COR-L47 (cell line): ENCODE results near the gene FCMR.

Experiments used
- DNase-seq: peaks from one replicate; lab custom pipeline; 2025; lab: John Stamatoyannopoulos, UW

FCMR gene

DNA sequence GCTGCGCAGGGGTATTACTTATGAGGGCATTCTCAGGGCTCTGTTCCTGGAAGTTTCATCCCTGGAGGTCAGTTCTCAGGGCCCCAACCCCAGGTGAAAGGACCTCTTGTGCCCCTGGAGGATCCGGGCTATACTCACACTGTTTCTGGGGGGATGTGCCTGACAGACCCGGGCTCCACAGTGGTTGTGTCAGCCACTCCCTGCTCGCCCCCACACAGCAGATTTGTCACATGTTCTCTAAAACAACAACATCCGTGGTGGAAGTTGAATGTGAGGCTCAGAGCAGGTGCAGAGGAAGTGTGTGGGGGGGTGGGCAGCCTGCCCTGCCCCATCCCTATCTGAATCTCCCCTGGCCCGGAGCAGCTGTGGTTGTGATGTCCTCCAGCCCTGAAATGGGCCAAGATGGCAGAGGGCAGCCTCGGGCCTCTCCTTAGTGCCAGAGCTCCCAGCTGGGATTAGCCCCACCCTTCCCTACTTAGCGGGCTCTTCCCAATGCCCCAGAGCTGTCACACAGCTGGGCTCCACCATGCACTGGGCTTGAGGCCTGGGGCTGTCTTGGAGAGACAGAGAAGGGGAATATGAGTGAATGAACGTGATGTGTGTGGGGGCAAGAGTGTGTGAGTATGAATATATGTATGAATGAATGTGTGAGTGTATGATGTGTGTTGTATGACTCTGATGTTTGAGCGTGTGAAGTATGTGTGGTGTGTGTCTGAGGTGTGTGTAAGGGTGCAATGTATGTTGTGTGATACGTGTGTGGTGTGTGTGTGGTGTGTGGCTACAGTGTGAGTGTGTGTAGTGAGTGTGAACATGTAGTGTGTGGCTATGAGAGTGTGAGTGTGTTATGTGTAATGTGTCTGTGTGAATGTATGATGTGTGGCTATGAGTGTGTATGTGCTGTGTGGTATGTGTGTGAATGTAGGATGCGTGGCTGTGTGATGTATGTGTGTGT, 1.5 kb upstream of the FCMR start:
- DNase-seq = no peak

DNA sequence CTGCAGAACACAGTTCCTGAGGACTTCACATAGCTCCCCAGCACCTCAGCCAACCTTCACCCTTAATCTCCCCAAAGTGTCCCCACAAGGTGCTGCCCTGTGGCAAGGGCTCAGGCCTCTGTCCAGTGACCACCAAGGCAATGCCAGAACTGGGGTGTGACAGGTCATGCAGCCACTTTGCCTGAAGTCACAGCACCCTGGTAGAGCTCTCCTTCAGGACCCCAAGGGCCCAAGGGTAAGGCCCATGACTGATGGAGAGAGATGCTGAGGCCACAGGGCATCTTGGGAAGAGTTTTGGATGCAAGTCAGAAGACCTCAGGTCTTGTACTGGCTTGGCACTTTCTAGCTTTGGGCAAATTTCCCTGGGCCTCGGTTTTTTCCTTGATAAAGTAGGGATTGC, 783 bp upstream of the FCMR start:
- no peak for DNase-seq

DNA sequence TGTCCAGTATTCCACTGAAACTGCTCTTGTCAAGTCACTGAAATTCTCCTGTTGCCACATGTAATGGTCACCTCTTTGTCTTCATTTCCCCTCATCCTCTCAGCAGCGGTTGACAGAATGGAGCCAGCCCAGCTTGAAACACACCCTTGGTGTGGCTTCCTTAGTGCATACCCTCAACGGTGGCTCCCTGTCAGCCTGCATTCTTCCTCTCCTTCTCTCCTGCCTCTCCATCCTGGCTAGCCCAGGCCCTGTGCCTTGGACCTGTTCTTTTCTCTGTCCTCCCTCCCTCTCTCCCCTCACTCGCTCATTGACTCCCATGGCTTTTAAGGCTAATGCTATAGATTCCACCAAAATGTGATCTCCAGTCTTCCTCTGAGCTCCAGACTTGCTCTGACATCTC, 3.7 kb downstream of the FCMR start:
- no peak for DNase-seq

DNA sequence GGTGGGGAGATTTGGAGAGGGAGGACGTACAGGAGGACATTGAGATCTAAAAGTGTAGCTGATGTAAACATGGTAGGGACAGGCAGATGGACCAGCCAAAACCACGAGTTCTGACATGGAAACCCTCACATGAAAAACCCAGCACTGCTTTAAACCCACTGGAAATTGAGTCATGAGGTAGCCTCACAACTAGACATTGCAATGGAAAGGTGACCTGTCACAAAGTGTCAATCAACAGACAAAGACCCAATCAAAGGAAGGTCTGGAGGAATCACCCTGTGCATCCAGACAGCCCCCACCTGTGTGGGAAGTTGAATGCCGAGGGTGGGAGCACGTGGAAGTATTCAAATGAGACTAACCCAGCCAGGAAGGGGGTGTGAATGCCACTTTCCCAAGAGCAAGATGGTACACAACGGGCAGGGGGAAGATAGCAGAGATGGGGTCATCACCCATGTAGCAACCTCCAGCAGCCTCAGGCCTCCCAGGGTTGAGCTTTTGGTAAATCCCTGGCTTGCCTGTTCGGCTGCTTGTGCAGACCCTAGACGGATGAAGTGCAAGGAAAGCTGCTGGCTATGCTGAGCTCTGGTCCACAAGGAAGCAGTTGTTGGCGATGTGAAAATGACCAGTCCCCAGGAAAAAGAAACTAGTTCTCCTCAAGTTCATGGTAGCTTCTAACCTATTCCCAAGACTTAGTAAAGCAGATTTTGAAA, 5.6 kb downstream of the FCMR start:
- DNase-seq = no peak

DNA sequence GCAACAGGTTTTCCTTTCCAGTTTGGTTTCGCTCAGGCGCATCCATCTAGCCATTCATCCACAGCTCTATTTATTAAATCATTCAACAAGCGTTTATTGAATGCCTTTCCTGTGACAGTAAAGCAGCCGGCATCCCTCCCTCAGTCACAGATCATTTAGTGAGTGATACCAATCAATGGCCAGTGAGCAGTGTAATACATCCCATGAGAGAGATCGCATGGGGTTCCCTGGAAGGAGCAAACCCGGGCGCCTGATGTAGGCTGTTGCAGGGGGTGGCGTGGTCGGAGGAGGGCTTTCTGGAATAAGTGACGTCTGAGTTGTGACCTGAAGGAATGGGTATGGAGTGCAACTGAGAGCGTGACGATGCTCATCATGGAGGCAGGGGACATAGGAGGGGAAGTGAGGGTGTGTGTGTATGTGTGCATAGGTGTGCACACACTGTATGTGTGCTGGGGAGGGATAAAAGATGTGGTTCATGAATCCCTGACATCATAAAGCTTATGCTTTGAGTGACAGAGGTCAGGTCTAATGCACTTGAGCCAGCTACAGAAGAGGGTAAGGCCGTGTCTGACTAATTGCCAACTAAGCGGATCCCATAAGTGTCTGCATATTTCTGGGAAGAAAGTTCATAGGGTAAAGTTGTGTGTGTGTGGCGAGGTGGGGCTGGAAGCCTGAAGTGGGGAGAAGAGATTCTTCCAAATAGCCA, 6.6 kb downstream of the FCMR start:
- DNase-seq = no peak

DNA sequence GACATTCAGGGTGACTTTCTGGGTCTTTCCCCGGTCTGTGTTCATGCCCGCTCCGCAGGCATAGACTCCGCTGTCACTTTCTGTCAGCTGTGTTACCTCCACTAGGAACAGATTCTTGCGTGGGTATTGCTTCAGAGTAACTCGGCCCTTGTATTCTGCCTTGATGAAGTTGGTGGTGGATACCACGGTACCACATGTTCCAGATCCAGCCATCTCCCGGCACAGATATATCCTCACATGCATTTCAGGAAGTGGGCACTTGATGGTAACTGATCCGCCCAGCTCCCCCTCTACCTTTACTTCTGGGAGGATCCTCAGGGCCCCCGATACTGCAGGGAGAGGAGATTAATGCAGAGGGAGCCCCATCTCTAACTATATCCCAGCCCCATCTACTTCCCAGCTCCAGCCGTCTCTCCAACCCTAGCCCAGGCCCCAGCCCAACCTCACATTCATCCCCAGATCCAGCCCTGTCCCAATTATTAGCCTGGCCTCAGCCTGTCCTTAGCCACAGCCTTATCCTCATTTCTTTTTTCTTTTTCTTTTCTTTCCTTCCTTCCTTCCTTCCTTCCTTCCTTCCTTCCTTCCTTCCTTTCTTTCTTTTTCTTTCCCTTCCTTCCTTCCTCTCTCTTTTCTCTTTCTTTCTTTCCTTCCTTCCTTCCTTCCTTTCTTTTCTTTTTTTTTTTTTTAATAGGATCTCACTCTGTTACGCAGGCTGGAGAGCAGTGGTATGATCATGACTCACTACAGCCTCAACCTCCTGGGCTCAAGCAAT, 7.8 kb downstream of the FCMR start:
- DNase-seq = no peak

DNA sequence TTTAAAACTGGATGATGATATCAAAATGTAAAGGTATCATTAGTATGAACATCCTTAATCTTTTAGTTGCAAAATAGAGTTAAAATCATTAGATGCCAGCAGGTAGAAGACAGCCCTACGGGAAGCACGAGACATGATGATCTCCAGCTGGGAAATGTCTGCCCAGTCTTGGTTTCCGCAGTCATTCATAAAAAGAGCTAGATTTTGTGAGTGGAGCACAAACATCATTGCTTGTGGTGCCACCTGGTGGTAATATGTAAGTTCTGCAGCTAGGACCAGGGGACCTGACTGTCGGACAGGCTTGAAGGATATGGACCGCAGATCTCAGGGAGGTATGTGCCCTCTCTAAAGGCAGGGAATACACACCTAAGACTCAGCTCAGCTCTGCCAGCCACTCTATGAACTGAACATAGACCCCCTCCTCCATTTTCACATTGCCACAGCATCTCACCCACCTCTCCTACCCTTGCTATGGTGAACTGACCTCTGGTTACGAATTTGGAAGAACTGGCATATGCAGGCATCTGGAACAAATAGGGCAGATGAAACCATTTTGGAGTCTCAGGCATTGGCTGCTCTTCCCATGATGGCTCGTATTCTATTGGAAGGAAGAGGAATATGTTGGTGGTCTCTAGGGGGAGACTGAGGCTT, 9.2 kb downstream of the FCMR start:
- DNase-seq = peak; percentile 89

DNA sequence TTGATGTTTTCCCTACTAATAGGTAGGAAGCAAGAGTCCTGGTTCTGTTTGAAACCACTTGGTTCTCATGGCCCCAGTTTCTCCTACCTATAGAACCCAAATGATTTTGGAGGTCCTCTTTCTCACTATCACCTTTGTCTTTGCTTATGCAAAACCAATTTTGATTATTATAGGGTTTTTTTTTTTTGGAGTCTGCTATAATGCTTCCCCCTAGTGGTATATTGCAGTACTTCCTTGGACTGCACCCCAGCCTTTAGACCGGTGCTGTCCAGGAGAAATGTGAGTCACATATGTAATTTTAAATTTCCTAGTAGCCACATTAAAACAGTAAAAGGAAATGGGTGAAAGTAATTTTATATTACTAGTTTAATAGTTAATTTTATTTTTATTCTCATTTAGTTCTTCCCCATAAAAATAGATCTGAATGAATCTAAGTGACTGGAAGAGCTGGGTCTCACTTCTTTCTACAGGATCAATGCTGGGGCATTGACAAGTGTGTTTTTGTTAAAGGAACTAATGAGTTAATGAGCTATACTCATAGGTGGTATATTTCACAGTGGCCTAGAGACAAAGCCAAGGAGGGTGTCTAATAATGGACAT, 10.6 kb downstream of the FCMR start:
- DNase-seq = peak; percentile 39

DNA sequence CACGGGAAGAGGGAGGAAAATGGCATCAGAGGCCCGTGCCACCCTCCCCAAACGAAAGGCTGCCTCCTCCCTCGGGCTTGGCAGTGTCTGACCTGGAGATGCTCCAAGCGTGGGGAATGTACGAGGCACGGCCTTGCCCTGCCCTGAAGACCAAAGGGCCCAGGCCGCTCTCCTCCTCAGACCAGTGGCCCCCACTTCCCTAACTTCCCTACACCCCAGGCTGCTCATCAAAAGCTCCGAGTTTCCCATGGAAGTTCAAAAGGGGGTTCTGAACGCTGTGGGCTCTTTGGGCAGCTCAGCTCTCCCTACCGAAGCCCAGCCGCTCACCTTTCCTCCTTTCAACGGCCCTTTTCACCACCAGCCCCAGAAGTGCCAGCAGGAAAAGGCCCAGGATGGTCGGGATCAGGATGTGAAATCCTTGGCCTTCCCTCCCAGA, 11.8 kb downstream of the FCMR start:
- no peak for DNase-seq

DNA sequence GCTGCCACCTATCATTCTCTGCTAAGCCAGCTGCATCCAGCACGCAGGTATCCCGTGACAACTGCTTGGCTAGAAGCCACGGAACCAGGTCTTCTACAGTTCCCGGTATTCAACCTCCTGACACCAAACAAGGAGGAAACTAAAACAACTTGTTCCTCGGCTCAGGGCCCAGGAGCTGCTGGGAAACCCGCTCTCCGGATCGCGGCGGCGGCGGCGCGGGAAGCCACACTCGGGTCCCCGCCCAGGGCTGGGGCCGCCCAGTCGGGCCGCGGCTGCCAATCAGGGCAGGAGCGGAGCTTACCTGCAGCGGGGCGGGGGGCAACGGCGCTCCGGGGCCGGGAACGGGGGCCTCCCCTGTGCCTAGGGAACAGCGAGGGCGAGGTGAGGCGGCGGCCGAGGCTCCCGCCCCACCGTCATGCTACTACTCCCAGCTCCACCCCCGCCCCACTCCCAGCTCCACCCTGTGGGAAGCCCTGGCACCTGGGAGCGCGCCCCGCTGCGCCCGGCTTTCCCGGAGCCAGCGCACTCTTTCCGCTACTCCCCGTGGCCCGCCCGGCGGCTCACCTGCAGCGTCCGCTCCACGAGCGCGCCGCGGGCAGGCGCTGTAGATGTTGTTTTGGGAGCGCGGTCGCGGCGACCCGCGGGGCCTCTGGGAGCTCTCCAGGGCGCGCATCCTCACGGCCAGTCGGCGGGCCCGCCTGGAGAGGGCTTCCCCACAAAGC, 12.4 kb downstream of the FCMR start:
- peak; percentile 90 for DNase-seq

DNA sequence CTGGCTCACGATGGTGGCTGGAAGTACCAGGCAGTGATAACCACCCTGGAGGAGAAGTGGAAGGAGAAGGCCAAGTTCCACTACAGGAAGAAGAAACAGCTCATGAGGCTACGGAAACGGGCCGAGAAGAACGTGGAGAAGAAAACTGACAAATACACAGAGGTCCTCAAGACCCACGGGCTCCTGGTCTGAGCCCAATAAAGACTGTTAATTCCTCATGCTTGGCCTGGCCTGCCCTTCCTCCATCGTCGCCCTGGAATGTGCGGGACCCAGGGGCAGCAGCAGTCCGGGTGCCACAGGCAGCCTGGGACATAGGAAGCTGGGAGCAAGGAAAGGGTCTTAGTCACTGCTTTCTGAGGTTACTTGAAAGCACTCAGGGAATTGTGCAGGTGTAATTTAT, 13.7 kb downstream of the FCMR start:
- no peak for DNase-seq

DNA sequence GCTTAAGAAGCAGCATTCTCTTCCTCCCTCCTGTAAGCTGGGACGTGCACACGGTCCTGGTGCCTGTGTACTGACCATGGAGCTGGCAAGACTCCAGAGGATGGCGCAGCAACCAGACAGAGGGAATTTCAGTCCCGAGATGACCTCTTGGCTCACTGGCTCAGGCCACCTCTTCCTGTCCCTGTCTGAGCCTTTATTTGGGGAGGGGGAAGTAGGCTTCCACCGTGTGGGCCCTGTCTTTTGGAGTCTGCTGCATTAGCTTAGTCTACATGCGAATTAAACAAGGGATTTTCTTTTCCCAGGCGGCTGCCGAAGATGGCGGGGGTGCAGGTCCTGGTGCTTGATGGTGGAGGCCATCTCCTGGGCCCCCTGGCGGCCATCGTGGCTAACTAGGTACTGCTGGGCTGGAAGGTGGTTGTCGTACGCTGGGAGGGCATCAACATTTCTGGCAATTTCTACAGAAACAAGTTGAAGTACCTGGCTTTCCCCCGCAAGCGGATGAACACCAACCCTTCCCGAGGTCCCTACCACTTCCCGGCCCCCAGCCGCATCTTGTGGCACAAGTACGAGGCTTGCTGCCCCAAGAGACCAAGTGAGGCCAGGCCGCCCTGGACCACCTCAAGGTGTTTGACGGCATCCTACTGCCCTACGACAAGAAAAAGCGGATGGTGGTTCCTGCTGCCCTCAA, 14.3 kb downstream of the FCMR start:
- peak; percentile 1 for DNase-seq

DNA sequence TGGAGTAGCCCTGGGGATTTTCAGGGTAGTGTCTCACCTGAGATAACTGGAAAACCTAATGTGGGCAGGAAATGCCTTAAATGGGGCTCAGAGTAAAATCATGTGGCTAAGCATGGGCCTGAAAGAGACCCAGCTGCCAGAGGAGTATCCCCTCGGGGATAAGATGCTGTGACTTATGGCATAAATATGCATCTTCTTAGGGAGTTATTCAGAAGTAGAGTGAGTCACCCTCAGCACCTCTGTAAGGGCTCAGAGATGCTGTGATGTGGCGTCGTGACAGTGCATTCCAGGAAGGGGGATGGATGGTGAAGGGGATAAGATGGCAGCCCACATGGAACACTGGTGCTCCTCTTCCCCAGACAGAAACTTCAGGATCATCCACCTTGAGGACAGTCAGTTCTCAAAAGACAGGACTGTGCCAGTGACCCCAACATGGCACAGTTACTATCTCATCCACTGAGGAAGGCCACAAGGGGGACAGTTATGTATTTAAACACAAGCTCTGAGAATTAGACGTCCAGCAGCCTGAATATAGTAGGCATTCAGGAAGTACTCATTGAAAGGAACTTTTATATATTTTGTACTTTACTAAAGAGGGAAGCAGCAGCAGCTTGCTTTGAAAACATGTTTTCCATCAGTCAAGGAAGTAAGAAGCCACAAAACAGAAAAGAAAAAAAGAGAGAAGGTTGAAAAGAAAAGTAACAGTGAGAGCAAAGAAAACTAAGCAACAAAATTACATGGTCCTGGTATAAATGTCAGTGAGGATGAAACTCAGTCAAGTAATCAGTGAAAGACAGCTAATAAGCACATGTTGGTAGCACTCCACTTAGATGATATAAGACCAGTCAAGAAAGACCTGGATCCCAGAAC, 16.2 kb downstream of the FCMR start:
- DNase-seq = no peak

DNA sequence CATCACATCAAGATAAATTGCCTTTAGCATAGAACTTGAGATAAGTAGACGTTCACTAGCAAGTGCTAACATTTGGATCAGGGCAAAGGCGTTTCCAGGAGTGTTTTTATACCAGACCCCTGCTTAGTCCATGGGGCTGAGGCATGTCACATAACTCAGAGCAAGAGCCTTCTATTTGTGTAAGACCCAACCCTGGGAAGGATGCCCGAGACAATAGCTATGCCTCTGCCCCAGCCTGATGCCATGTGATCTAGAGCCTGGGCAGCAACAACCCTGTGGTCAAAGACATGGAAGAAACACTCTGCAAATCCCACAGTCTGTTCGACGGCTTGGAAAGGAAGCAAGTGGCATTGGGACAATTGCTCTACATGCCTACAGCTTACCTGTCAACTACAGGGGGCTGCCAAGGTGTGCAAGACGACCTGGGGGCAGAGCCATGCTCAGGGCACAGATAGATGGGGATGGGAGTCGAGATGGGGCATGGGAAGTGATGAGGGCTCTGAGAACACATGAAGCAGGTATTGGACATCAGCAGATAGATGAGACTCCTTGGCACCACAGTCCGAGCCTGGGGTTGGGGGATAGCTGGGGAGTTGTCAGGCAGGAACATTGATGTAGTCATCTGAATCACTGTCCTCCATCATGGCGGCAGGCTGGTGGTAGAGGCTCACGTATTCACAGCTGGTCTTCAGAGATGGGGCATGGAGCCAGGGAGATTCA, 17.2 kb downstream of the FCMR start:
- DNase-seq = no peak

DNA sequence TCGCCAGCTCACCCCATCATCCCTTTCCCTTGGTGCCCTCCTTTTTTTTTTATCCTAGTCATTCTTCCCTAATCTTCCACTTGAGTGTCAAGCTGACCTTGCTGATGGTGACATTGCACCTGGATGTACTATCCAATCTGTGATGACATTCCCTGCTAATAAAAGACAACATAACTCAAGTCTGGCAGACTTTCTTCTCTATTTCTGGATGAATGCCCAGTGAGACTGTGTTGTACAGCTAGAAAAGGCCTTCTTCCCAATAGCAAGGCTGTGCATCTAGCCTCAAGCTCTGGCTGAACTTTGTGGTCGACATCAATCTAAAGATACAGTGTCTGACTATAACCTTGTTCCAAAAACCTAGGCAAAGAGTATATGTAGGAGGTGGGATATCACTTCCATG, 18.1 kb downstream of the FCMR start:
- DNase-seq = no peak

DNA sequence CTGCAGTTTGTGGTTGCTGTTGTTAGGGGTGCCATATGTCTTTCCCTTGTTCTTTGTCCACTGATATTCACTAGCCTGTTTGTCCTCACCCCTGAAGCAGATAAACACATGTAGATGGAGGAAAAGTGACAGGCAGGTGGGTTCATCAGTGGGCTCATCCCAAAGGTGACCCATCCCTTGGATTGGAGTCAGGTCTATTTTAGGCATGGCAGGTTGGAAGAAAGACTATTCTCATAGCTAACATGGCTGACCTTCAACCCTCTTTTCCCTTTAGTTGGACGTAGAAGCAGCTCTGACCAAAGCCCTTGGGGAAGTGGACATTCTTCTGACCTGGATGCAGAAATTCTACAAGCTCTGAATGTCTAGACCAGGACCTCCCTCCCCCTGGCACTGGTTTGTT, 19.0 kb downstream of the FCMR start:
- no peak for DNase-seq

DNA sequence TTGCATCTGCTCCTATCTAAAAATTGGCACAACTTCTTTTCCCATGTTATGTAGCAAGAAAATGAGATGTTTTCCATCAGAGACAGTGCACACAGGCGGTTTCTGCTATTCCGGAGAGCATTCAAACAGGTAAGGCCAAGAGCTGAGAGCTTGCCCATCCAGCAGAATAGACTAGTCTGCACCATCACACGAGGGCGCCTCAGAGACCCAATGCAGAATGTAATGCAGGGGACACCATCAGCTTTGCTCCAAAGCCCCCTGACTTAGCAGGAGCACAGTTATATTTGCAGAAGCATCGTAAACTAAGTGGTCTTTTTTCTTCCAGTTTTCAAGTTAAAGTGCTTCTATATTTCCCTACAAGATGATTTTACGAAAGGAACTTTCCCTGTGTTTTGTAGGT, 19.8 kb downstream of the FCMR start:
- no peak for DNase-seq

DNA sequence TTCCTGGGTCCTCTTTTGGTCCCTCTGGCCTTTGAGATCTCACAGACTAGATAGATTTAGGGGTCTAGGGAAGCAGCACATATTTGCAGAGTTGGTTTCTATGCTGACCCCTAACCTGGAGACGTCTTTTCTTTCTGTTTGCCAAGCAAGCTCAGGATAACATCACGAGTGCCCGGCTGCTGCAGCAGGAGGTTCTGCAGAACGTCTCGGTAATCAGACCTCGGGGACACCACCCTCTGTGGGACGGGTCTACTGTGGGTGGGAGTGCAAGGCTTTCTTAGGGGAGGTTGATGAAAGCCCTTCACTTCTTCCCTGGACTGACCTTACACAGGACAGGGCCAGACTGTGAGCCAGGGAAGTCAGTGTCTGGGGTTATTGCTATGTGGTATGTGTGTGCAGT, 21.6 kb downstream of the FCMR start:
- no peak for DNase-seq
